GM19240 (cell line): ENCODE results near the gene CAMK2N2.
A peak's percentile ranks its signal among the peaks of the same experiment; 100 is the strongest.

Experiments used
- DNase-seq: peaks from one replicate; pipeline ENCODE4 v3.0.0; 2011; ENCODE audit warnings: low spot score; ENCODE audit not compliant: insufficient read length

Gene CAMK2N2

GRCh38 chr3:184261270-184261853, at the start of gene CAMK2N2:
Gene CAMK2N2 (minus strand): TSS chr3:184261553. CDS start chr3:184261285, 268 bp downstream.
- peak; percentile 73 for DNase-seq

GRCh38 chr3:184308744-184309143, 47.4 kb upstream of the CAMK2N2 start:
- no peak for DNase-seq

DNA sequence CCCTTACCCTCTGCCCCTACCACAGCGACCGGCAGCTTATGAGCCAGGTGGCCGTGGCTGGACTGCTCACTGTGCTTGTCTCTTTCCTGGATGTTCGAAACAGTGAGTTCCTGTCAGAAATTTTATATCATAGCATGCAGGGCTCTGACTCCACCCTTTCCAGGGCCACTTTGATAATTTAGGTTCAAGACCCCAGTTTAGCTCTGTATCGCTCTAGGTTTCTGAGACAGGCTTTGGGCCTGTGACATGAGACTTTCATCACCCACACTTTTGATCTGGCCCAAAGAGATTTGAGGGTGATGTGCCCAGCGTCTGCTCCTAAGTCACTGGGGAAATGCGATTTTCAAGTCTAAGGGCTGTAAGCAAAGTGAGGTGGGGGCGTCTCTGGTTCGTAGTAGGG, 46.6 kb upstream of the CAMK2N2 start:
- no peak for DNase-seq

- DNase-seq: no peak
Observed at GRCh38 chr3:184306341-184306972, 45.1 kb upstream of the CAMK2N2 start.

DNA sequence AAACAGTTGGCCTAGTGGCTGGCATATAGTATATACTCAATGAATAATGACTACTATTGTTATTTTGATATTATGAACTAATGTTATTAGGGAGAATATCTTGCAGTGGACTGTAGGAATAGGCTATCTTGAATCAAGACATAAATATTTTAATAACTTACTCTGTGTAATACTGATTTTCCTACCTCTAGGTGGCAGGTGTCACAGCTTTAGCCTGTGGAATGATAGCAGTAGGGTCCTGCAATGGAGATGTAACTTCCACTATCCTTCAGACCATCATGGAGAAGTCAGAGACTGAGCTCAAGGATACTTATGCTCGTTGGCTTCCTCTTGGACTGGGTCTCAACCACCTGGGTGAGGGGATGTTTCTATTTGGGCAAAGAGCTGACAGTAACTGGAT, 44.2 kb upstream of the CAMK2N2 start:
- no peak for DNase-seq

DNA sequence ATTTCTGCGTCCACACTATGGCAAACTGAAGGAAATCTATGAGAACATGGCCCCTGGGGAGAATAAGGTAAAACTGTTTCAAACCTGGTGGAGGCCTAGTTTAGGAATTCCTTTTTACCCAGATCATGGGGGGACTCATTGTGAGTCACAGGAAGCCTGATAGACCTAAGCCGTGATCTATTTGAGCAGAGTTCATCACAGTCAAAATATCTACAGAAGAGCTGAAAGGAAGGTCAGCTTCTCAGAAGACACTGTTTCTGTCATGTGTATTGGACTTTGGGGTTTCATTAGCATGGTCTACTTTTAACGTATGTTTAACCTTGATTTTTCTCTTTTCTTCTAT, 39.0 kb upstream of the CAMK2N2 start:
- DNase-seq: no peak

- no peak for DNase-seq
Observed at GRCh38 chr3:184299488-184300377, 38.4 kb upstream of the CAMK2N2 start.

DNA sequence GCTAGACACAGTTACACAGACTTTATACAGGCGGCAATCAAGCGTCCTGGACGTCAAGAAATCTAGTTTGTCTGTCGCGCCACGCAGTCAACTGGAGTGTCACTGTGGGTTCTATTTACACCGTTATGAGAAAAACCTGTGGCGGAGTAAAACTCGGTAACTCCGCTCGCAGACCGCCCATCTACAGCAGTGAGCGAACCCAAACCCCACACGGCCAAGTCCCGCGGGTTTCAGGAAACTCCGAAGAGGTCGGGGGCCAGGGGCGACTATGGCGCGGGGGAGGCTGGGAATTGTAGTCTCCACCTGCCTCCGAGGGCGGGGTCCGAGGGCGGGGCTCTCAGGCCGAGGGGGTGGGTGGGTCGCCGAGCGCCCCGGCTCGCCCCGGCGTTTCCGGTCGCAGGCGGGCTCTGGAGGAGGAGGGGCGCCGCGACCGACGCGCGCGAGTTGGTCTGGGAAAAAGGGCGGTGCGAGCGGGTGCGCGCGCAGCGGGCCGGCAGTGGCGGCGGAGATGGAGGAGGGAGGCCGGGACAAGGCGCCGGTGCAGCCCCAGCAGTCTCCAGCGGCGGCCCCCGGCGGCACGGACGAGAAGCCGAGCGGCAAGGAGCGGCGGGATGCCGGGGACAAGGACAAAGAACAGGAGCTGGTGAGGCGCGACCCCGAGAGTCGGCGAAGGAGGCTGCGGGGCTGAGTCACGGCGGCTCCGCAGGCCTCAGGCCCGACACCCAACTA, 37.6 kb upstream of the CAMK2N2 start, which contains the start of gene PSMD2:
TSS of gene PSMD2 (plus strand) at position 483 of the 729 bp plus-strand sequence. CDS start at position 509, 26 bp downstream.
- DNase-seq: peak; percentile 96

- DNase-seq: no peak
Observed at GRCh38 chr3:184296616-184297015, 35.3 kb upstream of the CAMK2N2 start.

- no peak for DNase-seq
Observed at GRCh38 chr3:184295771-184296170, 34.4 kb upstream of the CAMK2N2 start.

DNA sequence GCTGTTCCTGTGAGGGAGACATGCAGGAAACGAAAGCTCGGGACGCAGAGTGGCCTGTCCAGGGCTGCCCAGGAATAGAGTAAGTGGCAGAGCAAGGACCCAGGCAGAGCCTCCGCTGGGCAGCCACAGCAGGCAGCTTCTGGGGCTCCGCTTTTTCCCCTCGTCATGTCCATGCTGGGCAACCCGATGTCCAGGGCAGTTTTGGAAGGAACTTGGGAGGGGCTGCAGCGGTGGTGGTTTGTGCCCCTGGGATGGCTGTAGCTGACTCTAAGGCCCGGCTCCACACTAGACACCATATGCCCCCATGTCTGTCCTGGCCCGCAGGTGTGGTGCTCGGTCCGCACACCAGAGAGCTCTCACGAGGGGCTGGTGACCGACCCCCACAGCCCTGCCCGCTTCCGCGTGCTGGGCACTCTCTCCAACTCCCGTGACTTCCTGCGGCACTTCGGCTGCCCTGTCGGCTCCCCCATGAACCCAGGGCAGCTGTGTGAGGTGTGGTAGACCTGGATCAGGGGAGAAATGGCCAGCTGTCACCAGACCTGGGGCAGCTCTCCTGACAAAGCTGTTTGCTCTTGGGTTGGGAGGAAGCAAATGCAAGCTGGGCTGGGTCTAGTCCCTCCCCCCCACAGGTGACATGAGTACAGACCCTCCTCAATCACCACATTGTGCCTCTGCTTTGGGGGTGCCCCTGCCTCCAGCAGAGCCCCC, 30.5 kb upstream of the CAMK2N2 start:
- no peak for DNase-seq

GRCh38 chr3:184291044-184291737, 29.8 kb upstream of the CAMK2N2 start:
- no peak for DNase-seq

DNA sequence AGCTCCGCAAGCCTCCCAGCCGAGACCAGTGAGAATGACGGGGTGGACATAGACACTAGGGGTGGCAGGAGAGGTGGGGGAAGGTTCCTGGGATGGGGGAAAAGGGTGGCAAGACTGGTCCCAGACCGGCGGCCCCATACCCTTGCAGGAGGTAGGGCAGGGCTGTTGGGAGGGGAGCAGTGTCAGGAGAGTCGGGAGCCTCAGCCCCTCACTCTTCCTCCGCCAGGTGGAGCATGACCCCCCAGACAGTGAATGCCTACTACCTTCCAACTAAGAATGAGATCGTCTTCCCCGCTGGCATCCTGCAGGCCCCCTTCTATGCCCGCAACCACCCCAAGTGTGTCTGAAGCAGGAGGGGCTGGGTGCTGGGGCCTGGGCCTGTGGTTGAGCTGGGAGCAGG, 29.0 kb upstream of the CAMK2N2 start:
- DNase-seq: no peak

- peak; percentile 61 for DNase-seq
Observed at GRCh38 chr3:184289426-184289938, 28.1 kb upstream of the CAMK2N2 start.

DNA sequence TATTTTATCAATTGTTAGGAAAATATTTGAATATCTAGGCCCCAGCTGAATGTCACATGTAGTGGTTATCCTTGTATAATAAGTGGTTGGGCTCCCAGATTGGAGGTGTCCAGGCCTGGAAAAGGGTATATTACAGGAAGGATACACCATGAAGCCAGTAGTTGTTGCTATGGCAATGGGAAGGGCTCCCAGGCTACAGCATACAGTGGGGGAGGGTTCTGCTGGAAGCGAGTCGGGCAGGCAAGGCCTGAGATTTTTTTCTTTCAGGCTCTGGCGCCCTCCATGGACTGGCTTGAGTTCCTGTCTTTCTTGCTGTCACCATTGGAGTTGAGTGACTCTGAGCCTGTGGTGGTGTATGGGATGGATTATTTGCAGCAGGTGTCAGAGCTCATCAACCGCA, 23.3 kb upstream of the CAMK2N2 start:
- DNase-seq: no peak

- DNase-seq: no peak
Observed at GRCh38 chr3:184283681-184284080, 22.3 kb upstream of the CAMK2N2 start.

DNA sequence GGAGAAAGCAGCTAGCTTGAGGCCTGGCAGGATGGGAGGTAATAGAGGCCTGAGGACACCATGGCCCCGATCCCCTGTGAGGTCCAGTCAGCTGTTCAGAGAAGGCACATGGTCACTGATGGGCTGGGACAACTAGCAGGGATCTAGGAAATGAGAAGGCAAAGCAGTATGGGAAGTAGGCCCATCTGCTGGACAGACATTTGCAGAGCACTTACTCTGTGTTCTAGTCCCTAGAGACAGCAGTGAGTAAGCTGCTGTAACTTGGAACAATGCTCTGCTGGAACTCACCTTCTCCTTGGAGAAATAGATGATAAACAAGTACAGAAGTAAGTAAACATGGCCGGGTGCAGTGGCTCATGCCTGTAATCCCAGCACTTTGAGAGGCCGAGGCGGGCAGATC, 21.6 kb upstream of the CAMK2N2 start:
- no peak for DNase-seq

DNA sequence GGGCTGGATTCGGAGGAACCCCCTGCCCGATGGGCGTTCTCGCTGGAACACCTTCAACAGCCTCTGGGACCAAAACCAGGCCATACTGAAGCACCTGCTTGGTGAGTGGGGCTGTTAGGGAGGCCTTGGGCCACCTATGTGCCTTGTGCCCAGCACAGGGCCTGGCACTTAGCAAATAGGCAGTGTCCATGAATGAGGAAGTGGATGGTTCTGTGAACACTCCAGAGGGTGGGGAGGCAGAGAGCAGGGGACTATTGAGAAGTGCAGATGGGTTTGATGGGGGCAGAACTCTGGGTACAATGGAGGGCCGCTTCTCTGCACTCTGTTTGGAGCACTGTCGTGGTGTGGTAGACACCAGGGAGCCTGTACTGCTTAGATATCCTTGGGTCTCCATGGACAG, 16.0 kb upstream of the CAMK2N2 start:
- DNase-seq: no peak

DNA sequence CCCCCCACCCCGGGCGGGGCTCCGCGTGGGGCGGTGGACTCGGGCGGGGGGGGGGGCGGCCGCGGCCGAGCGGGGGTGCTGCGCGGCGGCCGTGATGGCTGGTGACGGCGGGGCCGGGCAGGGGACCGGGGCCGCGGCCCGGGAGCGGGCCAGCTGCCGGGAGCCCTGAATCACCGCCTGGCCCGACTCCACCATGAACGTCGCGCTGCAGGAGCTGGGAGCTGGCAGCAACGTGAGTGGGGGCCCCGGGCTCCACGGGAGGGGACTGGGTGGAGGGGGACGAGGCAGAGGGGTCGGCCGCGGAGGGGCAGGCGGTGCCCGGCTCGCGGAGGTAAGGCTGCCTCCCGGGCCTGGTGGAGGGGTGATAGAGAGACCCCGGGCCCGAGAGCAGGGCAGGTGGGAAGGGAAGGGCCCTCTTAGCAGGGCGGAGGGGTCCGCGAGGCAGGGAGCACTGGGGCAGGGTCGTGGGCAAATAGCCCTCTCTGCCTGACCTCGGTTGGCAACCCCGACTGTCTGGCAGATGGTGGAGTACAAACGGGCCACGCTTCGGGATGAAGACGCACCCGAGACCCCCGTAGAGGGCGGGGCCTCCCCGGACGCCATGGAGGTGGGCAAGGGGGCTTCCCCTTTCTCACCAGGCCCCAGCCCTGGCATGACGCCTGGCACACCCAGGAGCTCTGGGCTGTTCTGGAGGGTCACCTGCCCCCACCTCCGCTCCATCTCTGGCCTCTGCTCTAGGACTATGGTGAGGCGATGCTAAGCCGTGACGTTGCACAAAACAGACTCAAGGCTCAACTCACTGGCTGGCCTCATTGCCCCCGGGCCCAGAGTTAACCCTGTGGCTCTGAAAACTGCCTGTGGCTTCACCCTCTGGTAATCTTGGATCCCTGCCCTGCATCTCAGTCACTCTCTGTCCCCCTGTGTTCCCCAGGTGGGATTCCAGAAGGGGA, 14.9 kb upstream of the CAMK2N2 start, which contains the start of gene ECE2:
TSS of gene ECE2 (plus strand) at position 62 of the 950 bp plus-strand sequence. CDS start at position 194, 132 bp downstream.
- DNase-seq: no peak
